Activated B cell treated with CpG ODN at 0.5 μM for 24 hours (primary cell): Measurements from ENCODE around the gene PRR5L. TPM values are rescaled to one million over a fixed set of nuclear protein-coding genes. Genes with fewer than 3 reads are reported as not detected.

Experiments
- ATAC-seq: fragments of 200-7000 bp; cut with Tn5 transposase; one replicate; pipeline ENCODE4 v1.10.0; 2021; ENCODE audit warnings: low read depth, mild to moderate bottlenecking, moderate library complexity
- CTCF ChIA-PET: fragments of 350-600 bp; sonication (Branson Sonifier 250); formaldehyde crosslinking; loops from one replicate; lab custom pipeline; 2021; ENCODE audit warnings: antibody characterized with exemption; lab: Charles Lee
- POLR2A ChIA-PET: fragments of 350-600 bp; sonication (Branson Sonifier 250); formaldehyde crosslinking; loops from one replicate; lab custom pipeline; 2021; ENCODE audit warnings: antibody characterized with exemption; lab: Charles Lee
- DNase-seq: peaks from one replicate; pipeline ENCODE4 v3.0.0; 2022
- H3K27ac Mint-ChIP-seq: one replicate; pipeline ENCODE4 v1.8.0; 2020; ENCODE audit warnings: mixed read lengths
- H3K27me3 Mint-ChIP-seq: one replicate; pipeline ENCODE4 v1.8.0; 2021; ENCODE audit warnings: mixed read lengths
- H3K36me3 Mint-ChIP-seq: one replicate; pipeline ENCODE4 v1.8.0; 2021; ENCODE audit warnings: low read depth, mixed read lengths
- H3K4me1 Mint-ChIP-seq: one replicate; pipeline ENCODE4 v1.8.0; 2021; ENCODE audit warnings: mixed read lengths
- H3K4me3 Mint-ChIP-seq: one replicate; pipeline ENCODE4 v1.8.0; 2020; ENCODE audit warnings: mild to moderate bottlenecking, mixed read lengths
- H3K9me3 Mint-ChIP-seq: one replicate; pipeline ENCODE4 v1.8.0; 2020; ENCODE audit warnings: mixed read lengths
- CTCF ChIP-seq: fragments of 200-600 bp; IDR thresholded peaks from one replicate; pipeline ENCODE4 v1.8.0; 2022; ENCODE audit warnings: antibody characterized with exemption, mild to moderate bottlenecking
- intact Hi-C: fragments of 100-400 bp; cut with micrococcal nuclease; formaldehyde crosslinking; loops from one replicate; pipeline ENCODE4 v1.15.1; 2024
- total RNA-seq: library from RNA; stranded (reverse); gene quantifications from 2 replicates; pipeline ENCODE4 v1.2.3, GENCODE V29; 2022

PRR5L gene
- total RNA-seq, 1 donor from 2014 or later, result 1.0 TPM

GRCh38 chr11:36367806-36368680 is 72.0 kb downstream of the PRR5L start:
- no peaks in the 10 kb centered on the region for H3K4me1 Mint-ChIP-seq
- H3K9me3 Mint-ChIP-seq, result no peaks in the 10 kb centered on the region
- CTCF ChIA-PET, result no interaction called here
- ATAC-seq (no peak), DNase-seq (no peak)
- no peaks in the 10 kb centered on the region for H3K36me3 Mint-ChIP-seq
- H3K27me3 Mint-ChIP-seq, result peaks cover 21% of the 10 kb centered on the region
- no peak overlapping the region for H3K27ac Mint-ChIP-seq
- no peak overlapping the region for H3K4me3 Mint-ChIP-seq
- no peak for TF ChIP-seq CTCF
- POLR2A ChIA-PET, result no interaction called here
- intact Hi-C loops, result no loop called here

GRCh38 chr11:36371181-36371580 is 75.1 kb downstream of the PRR5L start:
- peaks cover 36% of the 10 kb centered on the region for H3K27me3 Mint-ChIP-seq

GRCh38 chr11:36371590-36371989 is 75.5 kb downstream of the PRR5L start:
- Mint-ChIP-seq H3K4me1 (peaks cover 11% of the 10 kb centered on the region), H3K9me3 (no peaks in the 10 kb centered on the region), H3K27ac (no peak overlapping the region), H3K4me3 (no peak overlapping the region), H3K36me3 (no peaks in the 10 kb centered on the region), H3K27me3 (peaks cover 38% of the 10 kb centered on the region)
- TF ChIP-seq CTCF, result no peak
- ChIA-PET CTCF (no interaction called here), POLR2A (no interaction called here)
- ATAC-seq, result no peak
- no peak for DNase-seq
- intact Hi-C loops, result no loop called here

More at GRCh38 chr11:36371181-36371580, 75.1 kb downstream of the PRR5L start:
- no peaks in the 10 kb centered on the region for H3K9me3 Mint-ChIP-seq
- H3K4me1 Mint-ChIP-seq, result peaks cover 7% of the 10 kb centered on the region
- H3K27ac Mint-ChIP-seq, result no peak overlapping the region
- ATAC-seq (no peak), DNase-seq (no peak)
- H3K36me3 Mint-ChIP-seq, result no peaks in the 10 kb centered on the region
- POLR2A ChIA-PET, result no interaction called here
- intact Hi-C loops, result no loop called here
- no peak overlapping the region for H3K4me3 Mint-ChIP-seq
- CTCF ChIA-PET, result no interaction called here
- TF ChIP-seq CTCF, result no peak

GRCh38 chr11:36372101-36372771 is 76.1 kb downstream of the PRR5L start:
- DNase-seq, result no peak
- Mint-ChIP-seq H3K4me1 (peaks cover 14% of the 10 kb centered on the region), H3K9me3 (no peaks in the 10 kb centered on the region), H3K4me3 (no peak overlapping the region), H3K27ac (no peak overlapping the region), H3K27me3 (peaks cover 42% of the 10 kb centered on the region), H3K36me3 (no peaks in the 10 kb centered on the region)
- intact Hi-C loops, result no loop called here
- CTCF ChIA-PET, result no interaction called here
- no peak for ATAC-seq
- POLR2A ChIA-PET, result no interaction called here
- TF ChIP-seq CTCF, result no peak
